RKO (cell line): Measurements from ENCODE around the gene ETFA.

Experiments used
- DNase-seq: peaks from one replicate; pipeline ENCODE4 v3.0.0-alpha.2; 2016; ENCODE audit warnings: low spot score

ETFA gene

GRCh38 chr15:76195506-76196268 is 115.6 kb downstream of the ETFA start:
- DNase-seq = no peak

GRCh38 chr15:76193934-76194333 is 117.3 kb downstream of the ETFA start:
- no peak for DNase-seq

GRCh38 chr15:76192715-76193114 is 118.6 kb downstream of the ETFA start:
- DNase-seq = no peak

- DNase-seq = no peak
Observed at GRCh38 chr15:76191539-76192244, 119.6 kb downstream of the ETFA start.

- peak; percentile 81 for DNase-seq
Observed at GRCh38 chr15:76190751-76191538, 120.3 kb downstream of the ETFA start.

GRCh38 chr15:76190070-76190564 is 121.2 kb downstream of the ETFA start:
- DNase-seq = no peak

GRCh38 chr15:76189106-76189505 is 122.2 kb downstream of the ETFA start:
- no peak for DNase-seq

GRCh38 chr15:76187163-76187562 is 124.1 kb downstream of the ETFA start:
- DNase-seq = no peak

- peak; percentile 81 for DNase-seq
Observed at GRCh38 chr15:76185716-76186115, 125.6 kb downstream of the ETFA start.

GRCh38 chr15:76184650-76185035 is 126.6 kb downstream of the ETFA start:
- DNase-seq = no peak

- DNase-seq = no peak
Observed at GRCh38 chr15:76183930-76184649, 127.2 kb downstream of the ETFA start.

GRCh38 chr15:76181705-76182107 is 129.6 kb downstream of the ETFA start:
- DNase-seq = no peak

- DNase-seq = no peak
Observed at GRCh38 chr15:76180321-76180720, 130.9 kb downstream of the ETFA start.

GRCh38 chr15:76179023-76179422 is 132.2 kb downstream of the ETFA start:
- DNase-seq = no peak

- DNase-seq = no peak
Observed at GRCh38 chr15:76178296-76179000, 132.8 kb downstream of the ETFA start.

GRCh38 chr15:76177491-76178040 is 133.7 kb downstream of the ETFA start:
- DNase-seq = no peak

- DNase-seq = no peak
Observed at GRCh38 chr15:76176487-76177085, 134.7 kb downstream of the ETFA start.

- no peak for DNase-seq
Observed at GRCh38 chr15:76176059-76176458, 135.2 kb downstream of the ETFA start.

GRCh38 chr15:76175442-76175841 is 135.8 kb downstream of the ETFA start:
- no peak for DNase-seq

- DNase-seq = no peak
Observed at GRCh38 chr15:76174654-76175053, 136.6 kb downstream of the ETFA start.
